Skin epidermis (tissue), 12 donors: ENCODE measurements around the gene MGAT5.

Experiments used
- H3K27ac ChIP-seq, 21 experiments: fragments of 200-600 bp; sonication (generic) in 11 of 21; one replicate each; pipeline ENCODE4 v1.5.0; 2020; ENCODE audit warnings: mild to moderate bottlenecking in 3 of 21, inconsistent platforms in 2 of 21, moderate library complexity in 2 of 21
- H3K4me3 ChIP-seq, 7 experiments: fragments of 200-600 bp; sonication (generic) in 2 of 7; one replicate each; pipeline ENCODE4 v1.5.0; 2020; ENCODE audit warnings: inconsistent platforms in 2 of 7, mild to moderate bottlenecking in 2 of 7, moderate library complexity in 1 of 7

Gene MGAT5

DNA sequence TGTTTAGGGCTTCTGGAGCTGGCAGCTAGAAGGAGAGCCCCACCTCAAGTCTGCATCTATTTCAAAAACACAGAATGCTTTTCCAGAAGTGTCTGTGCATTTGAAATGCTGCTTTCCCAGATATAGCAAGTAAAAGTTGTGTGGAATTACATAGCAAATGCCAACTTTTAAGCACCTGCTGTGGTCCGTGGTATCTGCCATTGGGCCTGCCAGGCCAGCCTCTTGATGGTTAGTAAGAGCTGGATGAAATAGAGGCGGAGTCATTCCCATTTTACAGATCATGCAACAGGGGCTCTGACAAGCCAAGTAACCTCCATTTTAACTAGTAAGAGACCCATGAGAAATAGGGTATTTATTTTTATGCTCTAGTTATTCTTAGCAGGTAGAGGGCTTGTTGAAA, 61.6 kb downstream of the MGAT5 start:
- no peak overlapping the region for H3K27ac ChIP-seq
- H3K4me3 ChIP-seq, result no peak overlapping the region

DNA sequence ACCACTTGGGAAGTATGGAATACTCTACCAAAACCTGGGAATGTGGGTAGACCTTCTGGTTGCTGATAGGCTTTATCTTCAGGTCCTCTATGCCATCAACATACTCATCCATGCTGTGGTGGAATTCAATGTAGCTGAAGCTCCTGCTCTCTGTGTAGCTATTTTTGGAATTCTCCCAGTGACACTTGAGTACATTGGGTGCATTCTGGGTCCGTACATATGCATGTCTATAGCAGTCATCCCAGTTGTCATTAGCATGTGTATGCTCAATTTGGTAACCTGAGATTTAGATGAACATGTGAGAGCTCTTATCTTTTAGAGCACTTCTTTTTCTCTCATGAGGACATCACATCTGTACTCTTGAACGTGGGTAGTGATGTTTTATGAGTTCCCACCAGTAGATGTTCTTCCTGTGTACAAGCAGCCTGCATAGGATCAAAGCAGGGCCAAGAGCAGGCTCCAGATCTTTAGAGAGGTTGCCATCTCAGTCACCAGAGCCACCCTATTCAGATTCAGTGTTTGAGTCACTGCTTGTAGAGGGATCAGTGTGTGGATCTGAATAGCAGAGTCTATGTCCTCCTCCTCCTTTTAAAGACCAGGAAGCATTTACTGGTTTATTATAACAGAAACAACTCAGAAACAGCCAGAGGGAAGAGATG, 65.9 kb downstream of the MGAT5 start:
- H3K4me3 ChIP-seq, result no peak overlapping the region
- H3K27ac ChIP-seq, result no peak overlapping the region

DNA sequence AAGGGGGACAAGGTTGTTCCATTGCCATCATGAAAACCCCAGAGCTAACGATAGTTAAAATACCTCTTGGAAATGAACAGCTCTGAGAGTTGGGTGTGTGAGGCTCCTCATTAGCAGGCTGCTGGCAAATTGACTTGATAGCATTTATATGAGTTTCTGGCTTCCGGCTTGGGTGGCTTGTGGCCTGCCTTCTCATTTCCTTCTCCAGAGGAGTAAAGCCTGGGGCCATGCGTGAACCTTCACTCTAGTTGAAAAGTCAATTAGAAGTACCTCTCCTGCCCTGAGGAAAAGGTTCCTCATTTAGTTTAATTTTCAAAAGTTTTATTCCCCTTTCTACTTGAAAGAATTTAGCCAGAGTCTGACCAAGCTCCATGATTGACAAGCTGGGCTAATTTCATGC, 67.1 kb downstream of the MGAT5 start:
- no peak overlapping the region for H3K4me3 ChIP-seq
- peak overlapping the region in 1 of 21 experiments; percentile 48 for H3K27ac ChIP-seq

DNA sequence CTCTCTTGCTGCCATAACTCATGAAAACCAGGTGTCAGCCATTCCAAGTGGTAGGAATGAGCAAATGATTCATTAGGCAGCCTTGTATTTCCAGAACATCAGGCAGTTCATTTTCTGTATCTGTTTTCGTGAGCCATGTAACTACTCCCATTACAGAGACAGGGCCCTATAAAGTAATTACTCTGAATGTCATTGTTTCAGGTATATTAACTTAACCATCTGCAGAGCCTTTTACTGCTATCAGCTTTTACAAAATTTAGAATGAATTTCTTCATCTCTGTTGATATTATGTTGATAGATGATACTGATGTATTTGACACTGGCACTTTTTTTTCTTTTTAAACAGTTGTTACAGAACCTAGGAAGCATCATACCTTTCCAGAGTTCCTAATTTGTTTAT, 69.9 kb downstream of the MGAT5 start:
- H3K27ac ChIP-seq, result peak overlapping the region in 1 of 21 experiments; percentile 35
- no peak overlapping the region for H3K4me3 ChIP-seq

DNA sequence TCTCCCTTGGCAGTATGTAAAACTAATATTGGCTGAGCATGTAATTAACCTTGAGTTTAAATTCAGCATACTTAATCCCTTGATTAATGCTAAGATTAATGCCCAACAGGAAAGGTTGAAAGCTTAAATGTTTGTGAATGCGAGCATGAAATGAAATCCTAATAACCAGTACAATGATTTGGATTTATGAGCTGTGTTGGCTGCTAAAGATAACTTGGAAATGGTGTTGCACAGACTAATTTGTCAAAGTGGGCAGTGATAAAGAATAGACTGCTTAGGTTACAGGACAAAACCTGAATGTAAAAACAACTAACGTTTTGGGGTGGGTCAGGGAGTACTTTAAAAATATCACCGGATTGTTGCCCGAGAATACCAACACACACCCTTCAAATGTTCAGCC, 70.6 kb downstream of the MGAT5 start:
- H3K4me3 ChIP-seq, result no peak overlapping the region
- H3K27ac ChIP-seq, result peak overlapping the region in 2 of 21 experiments; percentile 35 to 45

DNA sequence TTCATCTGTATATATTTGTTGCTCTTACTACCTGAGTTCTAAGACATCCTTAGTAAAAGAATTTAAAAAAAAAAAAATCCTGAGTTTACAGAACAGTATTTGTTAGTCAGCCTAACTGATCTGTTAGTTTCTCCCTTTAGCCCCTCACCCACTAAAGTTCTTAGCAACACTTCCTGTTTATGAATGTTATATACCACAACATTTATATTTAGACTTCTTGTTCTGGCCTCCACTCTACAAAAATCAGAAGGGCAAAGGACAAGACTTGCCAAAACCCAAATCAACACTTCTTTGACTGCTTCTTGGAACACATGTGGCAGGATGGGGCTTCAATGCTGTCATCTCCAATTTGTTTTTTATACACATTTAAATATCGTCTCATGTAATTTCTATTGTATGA, 71.1 kb downstream of the MGAT5 start:
- no peak overlapping the region for H3K27ac ChIP-seq
- H3K4me3 ChIP-seq, result no peak overlapping the region

DNA sequence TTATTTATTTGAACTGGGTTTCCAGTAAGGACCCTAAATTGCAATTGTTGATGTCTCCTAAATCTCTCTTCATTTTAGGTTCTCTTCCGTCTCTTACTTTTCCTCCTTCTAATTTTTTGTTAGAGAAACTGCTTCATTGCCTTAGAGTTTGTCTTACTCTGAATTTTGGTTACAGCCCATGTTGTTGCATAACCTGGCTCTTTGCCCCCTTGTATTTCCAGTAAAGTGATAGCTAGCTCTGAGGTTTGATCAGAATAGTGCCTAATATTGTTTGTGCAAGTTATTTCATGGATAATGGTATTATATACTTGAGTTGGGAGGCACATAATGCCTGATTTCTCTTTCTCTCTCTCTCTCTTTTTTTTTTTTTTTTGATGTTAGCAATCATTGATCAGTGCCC, 71.8 kb downstream of the MGAT5 start:
- Histone ChIP-seq H3K27ac (peak overlapping the region in 1 of 21 experiments; percentile 41), H3K4me3 (no peak overlapping the region)

DNA sequence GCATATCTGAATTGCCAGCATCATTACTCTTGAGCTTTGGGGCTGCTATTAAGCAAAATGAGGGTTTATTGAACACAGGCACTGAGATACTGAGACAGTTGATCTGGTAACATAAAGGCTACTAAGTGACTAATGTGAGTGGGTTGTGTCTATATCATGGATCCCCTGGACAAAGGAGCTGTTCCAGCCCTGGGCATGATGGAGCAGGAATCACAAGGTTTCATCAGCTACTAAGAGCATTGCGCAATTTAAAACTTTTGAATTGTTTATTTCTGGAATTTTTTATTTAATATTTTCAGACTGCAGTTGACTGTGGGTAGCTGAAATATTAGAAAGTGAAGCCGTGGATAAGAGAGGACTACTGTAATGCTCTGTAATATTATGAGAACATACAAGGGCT, 73.5 kb downstream of the MGAT5 start:
- no peak overlapping the region for H3K4me3 ChIP-seq
- no peak overlapping the region for H3K27ac ChIP-seq

DNA sequence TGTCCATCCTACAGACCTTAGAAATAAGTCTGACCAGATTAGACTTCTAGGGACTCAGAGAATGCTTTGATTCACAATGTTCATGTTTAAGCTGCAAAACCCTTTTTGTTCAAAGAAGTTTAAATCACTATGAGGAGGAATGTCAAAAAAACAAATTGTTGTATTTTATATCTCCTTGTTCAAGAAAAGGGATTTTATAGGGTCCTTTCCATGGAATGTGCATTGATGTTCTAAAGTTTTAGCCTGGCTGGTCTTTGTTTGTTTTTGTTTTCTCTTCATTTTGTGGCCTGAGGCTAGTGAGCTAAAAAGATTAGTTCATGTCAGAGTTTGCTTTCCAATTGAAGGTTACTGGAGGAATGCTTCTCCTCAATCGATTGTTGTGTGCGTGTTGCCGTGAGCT, 77.2 kb downstream of the MGAT5 start:
- H3K4me3 ChIP-seq, result no peak overlapping the region
- H3K27ac ChIP-seq, result peak overlapping the region in 1 of 21 experiments; percentile 52

DNA sequence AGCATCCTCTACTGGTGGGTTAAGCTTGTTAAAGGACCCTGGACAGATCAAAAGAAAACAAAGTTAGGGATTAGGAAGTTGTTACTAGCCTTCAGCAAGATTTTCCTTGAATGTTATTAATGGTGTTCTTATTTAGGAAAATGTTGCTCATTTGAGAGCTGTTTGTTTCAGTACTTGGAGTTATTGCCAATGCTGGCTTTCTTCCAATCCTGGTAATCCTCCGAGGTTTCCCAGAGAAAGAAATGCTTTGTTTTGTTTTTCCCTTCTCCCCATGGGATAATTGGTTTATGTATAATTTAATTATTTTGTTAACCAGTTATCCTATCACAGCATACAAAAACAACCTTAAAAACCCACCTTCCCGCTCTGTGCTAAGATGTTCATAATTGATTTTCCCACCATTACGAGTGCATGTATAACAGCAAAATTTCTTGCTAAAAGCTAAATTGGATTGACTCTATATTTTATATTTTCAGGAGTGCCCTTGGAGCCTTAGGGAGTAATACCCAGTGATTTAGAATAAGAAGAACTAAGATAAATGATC, 79.8 kb downstream of the MGAT5 start:
- peak overlapping the region in 1 of 21 experiments; percentile 17 for H3K27ac ChIP-seq
- no peak overlapping the region for H3K4me3 ChIP-seq

DNA sequence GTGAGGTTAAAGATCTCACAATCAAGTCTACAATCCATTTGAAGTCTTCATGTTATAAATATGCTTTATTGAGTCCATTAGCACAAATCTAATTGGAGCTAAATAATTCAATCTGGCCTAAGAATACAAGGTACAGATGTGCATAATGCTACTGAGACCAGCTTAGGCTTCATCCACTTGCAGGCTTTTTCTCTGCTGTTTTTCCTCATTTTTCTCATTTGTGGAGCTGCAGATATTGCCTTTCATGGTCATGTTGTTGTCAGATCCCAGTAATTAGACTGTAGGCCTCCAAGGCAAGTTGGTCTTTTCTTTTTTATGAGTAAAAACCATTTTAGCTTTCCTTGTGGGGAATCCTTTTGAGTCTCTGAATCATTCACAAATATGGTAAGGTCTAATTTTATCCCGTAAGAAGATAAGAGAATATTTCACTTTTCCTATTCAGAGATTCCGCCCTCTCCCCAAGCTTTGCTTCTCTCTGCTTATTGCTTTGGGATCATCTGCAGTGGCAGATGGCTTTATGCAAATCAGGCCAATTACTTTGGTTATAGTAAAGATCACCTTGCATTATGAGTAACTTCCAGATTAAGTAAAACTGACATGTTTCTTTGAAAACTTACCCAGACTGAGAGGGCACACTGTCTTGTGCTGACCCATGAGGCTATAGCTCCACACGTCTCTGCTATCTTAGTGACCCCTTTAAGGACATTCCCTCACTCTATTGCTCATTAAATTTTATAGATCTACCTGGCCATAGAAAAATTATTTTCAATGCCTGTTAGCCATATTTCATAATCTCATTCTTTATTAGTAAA, 80.9 kb downstream of the MGAT5 start:
- Histone ChIP-seq H3K4me3 (no peak overlapping the region), H3K27ac (no peak overlapping the region)

DNA sequence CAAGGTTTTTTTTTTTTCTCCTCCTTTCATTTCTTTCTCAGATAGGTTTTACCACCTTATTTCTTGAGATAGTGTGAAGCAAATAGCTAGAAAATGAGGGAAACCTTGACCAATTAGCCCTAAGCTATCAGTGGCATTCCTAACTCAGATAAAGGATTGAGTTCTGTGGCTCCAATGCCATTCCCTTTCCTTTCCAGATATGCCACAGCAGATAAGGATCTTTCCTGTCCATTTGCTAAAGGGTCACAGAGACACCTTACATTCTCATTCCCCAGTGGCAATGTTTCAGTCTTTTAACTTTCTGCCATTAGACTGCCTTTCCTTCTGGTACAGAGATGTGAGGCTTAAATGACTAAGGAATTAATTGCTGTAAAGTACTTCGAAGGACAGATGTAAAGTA, 81.7 kb downstream of the MGAT5 start:
- Histone ChIP-seq H3K27ac (no peak overlapping the region), H3K4me3 (no peak overlapping the region)

DNA sequence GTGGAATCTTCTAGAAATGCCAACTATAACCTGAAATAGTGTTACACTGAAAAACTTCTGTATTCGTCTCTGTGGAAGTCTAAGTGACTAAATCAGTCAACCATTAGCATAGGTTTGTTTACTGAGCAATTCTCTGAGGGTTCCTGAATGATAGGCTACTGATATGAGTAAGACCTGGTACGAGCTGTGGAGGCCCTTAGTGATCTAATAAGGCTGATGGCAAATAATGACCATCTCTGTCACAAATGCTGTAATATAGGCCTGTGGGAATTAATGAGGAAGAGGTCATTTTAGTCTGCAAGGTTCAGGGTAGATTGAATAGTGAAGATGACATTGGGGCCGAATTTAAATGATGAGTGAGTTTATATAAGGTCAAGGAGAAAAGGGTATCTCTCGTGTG, 82.5 kb downstream of the MGAT5 start:
- Histone ChIP-seq H3K4me3 (no peak overlapping the region), H3K27ac (no peak overlapping the region)

DNA sequence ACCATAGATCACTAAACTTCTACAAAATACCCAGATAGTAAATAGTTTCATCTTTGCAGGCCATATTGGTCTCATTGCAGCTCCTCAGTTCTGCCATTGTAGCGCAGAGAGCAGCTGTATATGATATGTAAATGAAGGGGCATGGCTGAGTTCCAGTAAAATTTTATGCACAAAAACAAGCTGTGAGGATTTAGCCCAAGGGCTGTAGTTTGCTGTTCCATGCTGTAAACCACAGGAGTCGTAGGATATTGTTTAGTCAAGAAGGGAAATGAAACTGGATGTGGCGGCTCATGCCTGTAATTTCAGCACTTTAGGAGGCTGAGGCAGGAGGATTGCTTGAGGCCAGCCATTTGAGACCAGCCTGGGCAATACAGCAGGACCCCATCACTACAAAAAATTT, 83.0 kb downstream of the MGAT5 start:
- no peak overlapping the region for H3K27ac ChIP-seq
- no peak overlapping the region for H3K4me3 ChIP-seq

DNA sequence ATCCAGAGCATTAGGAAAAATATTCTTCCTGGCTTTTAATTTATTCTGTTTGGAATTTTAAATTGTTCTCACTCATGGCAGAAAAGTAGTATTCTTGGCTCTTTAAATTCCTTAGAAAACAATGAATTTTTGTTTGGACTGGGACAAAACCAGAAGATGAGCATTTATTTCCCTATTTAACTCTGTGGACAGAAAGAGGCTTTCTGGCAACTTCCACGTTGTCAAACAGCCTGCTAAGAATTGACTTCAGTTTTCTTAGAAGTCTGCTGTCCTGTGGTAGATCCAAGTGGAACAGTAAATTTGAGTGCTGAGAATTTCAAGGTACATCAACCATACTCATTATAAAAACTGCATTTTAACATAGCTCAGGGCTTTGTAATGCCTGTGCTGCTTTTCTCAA, 83.8 kb downstream of the MGAT5 start:
- H3K4me3 ChIP-seq, result no peak overlapping the region
- peak overlapping the region in 1 of 21 experiments; percentile 30 for H3K27ac ChIP-seq

DNA sequence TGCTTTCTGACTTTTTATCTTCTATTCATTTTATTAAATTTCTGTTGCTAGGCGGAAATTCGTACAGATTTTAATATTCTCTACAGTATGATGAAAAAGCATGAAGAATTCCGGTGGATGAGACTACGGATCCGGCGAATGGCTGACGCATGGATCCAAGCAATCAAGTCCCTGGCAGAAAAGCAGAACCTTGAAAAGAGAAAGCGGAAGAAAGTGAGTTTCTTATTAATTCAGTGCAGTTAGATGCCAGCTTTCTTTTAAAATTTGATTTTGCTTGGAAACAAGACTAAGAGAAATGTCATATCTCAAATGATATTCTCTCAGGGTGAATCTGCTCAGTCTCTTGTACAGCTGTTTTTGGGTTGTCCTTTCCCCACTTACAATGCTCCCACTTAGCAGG, 84.3 kb downstream of the MGAT5 start:
- peak overlapping the region in 3 of 21 experiments; percentile 0 to 30 (median 26) for H3K27ac ChIP-seq
- no peak overlapping the region for H3K4me3 ChIP-seq

DNA sequence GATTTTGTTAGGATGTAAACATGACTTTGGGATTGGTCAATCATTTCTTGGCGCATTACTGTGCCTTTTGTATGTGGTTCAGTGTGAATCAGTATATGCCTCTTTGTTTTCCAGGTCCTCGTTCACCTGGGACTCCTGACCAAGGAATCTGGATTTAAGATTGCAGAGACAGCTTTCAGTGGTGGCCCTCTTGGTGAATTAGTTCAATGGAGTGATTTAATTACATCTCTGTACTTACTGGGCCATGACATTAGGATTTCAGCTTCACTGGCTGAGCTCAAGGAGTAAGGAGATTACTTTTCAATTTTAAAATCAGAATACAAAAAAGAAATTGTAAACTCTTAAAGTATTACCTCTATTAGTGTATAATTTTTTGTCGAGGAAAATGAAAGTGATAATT, 87.6 kb downstream of the MGAT5 start:
- H3K27ac ChIP-seq, result no peak overlapping the region
- H3K4me3 ChIP-seq, result no peak overlapping the region

DNA sequence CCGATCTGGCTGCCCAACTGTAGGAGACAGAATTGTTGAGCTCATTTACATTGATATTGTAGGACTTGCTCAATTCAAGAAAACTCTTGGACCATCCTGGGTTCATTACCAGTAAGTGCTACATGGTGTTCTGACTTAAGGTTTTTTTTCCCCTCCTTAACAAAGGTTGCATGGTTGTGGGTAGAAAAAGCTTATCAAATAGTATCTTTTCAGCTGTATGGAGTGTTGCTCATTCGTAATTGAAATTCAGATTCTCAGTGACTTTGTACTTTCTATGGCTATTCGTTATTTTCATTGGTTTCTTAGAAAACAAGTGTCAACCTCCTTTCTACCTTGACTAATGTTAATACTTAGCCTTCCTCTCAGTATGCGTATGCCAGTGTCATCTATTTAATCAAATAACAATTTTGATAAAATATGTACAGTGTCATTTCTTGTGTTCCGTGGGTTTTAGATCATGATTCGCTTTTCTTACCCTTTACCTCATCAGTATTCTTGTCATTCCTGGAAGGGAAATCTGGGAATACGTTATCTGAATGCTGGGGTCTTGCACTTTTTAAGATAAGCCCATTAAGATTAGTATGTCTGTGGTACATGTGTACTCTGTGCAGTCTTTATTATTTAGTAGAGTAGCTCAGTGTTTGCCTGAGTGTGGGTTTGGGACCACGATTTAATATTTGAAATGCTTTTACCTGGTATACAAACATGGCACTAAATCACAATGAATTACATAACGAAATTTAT, 91.3 kb downstream of the MGAT5 start:
- Histone ChIP-seq H3K4me3 (no peak overlapping the region), H3K27ac (no peak overlapping the region)

DNA sequence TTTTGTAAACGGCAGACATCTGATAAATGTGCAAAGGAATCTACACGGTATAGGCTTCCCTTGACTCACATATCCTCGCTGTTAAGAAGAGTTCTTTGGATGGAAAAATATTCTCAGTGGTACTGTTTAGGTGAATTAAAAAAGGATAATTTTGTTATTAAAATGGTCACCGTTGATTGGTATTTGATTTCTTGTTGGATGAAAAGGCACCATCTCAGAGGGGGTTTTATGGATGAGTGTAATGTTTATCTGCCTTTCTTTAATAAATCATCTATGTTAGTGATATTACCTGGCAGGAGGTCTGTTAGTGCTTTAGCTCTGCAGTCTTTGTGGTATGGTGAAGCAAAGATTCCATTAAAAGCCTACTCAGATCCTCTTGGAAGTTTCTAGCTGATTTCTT, 92.3 kb downstream of the MGAT5 start:
- H3K4me3 ChIP-seq, result no peak overlapping the region
- peak overlapping the region in 1 of 21 experiments; percentile 19 for H3K27ac ChIP-seq

DNA sequence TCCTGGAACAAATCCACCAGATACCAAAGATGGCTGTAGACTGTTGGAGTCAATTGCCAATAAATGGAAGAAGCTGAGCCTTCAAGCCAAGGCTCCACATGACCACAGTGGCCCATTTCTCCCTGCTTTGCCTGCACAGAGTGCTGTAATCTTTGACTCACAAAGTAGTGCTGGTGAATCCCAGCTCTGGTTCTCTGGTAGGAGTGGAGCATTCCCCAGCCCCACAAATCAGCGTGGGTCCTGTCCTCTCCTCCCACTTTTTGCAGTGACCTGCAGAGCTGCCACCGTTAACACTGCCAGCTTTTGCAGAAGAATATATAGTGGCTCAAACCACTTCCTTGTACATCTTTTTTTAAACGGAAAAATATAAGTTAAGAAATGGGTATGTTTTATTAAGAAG, 93.9 kb downstream of the MGAT5 start:
- H3K27ac ChIP-seq, result peak overlapping the region in 1 of 21 experiments; percentile 46
- H3K4me3 ChIP-seq, result no peak overlapping the region
